ENCODE measurements around the gene GUK1. TPM values are rescaled to one million over a fixed set of nuclear protein-coding genes. Genes with fewer than 3 reads are reported as not detected.

GUK1 gene
- total and polyA plus RNA-seq, 4 donors: 167 to 396 (median 347) TPM

- Histone ChIP-seq H3K36me3 (ENCODE audit: control insufficient read depth, insufficient read depth, low read length) (peaks cover 63% of the 10 kb centered on the region), H3K9me3 (ENCODE audit: control insufficient read depth, insufficient read depth, low read length) (no peaks in the 10 kb centered on the region), H3K27me3 (ENCODE audit: control insufficient read depth, insufficient read depth, low read length) (peaks cover 9% of the 10 kb centered on the region), H3K27ac (ENCODE audit: low read depth, low read length) (no peak overlapping the region), H3K4me3 (ENCODE audit: low read depth, low read length) (no peak overlapping the region), H3K4me1 (ENCODE audit: control insufficient read depth, insufficient read depth, low read length) (peaks cover 43% of the 10 kb centered on the region)
- 86% methylated on average over 17 of the region's 19 CpGs for WGBS (ENCODE audit: insufficient coverage)
- no peak for DNase-seq (ENCODE audit: low read depth in 4 of 6, low spot score in 6 of 6)
Measured at GRCh38 chr1:228152097-228152917, 12.2 kb downstream of the GUK1 start.

- Histone ChIP-seq H3K4me1 (ENCODE audit: control insufficient read depth, insufficient read depth, low read length) (peaks cover 42% of the 10 kb centered on the region), H3K36me3 (ENCODE audit: control insufficient read depth, insufficient read depth, low read length) (peaks cover 58% of the 10 kb centered on the region), H3K9me3 (ENCODE audit: control insufficient read depth, insufficient read depth, low read length) (no peaks in the 10 kb centered on the region), H3K27me3 (ENCODE audit: control insufficient read depth, insufficient read depth, low read length) (peaks cover 13% of the 10 kb centered on the region), H3K27ac (ENCODE audit: low read depth, low read length) (no peak overlapping the region), H3K4me3 (ENCODE audit: low read depth, low read length) (no peak overlapping the region)
- 20% methylated on average over 1 of the region's 3 CpGs for WGBS (ENCODE audit: insufficient coverage)
- no peak for DNase-seq (ENCODE audit: low read depth in 4 of 6, low spot score in 6 of 6)
Measured at GRCh38 chr1:228152918-228153258, 12.8 kb downstream of the GUK1 start.

GRCh38 chr1:228154021-228154669 is 14.1 kb downstream of the GUK1 start:
- Histone ChIP-seq H3K4me3 (ENCODE audit: low read depth, low read length) (no peak overlapping the region), H3K9me3 (ENCODE audit: control insufficient read depth, insufficient read depth, low read length) (no peaks in the 10 kb centered on the region), H3K27me3 (ENCODE audit: control insufficient read depth, insufficient read depth, low read length) (peaks cover 22% of the 10 kb centered on the region), H3K4me1 (ENCODE audit: control insufficient read depth, insufficient read depth, low read length) (peaks cover 32% of the 10 kb centered on the region), H3K27ac (ENCODE audit: low read depth, low read length) (no peak overlapping the region), H3K36me3 (ENCODE audit: control insufficient read depth, insufficient read depth, low read length) (peaks cover 45% of the 10 kb centered on the region)
- WGBS (ENCODE audit: insufficient coverage): no CpG with 5 or more reads among the region's 11 CpGs
- DNase-seq (ENCODE audit: low read depth in 4 of 6, low spot score in 6 of 6): no peak

GRCh38 chr1:228154670-228155571 is 14.8 kb downstream of the GUK1 start:
- no peak overlapping the region for H3K27ac ChIP-seq (ENCODE audit: low read depth, low read length)

GRCh38 chr1:228155596-228156514 is 15.8 kb downstream of the GUK1 start:
- Histone ChIP-seq H3K27ac (ENCODE audit: low read depth, low read length) (no peak overlapping the region), H3K4me1 (ENCODE audit: control insufficient read depth, insufficient read depth, low read length) (peaks cover 17% of the 10 kb centered on the region), H3K27me3 (ENCODE audit: control insufficient read depth, insufficient read depth, low read length) (peaks cover 27% of the 10 kb centered on the region), H3K9me3 (ENCODE audit: control insufficient read depth, insufficient read depth, low read length) (no peaks in the 10 kb centered on the region), H3K4me3 (ENCODE audit: low read depth, low read length) (no peak overlapping the region), H3K36me3 (ENCODE audit: control insufficient read depth, insufficient read depth, low read length) (peaks cover 30% of the 10 kb centered on the region)
- WGBS (ENCODE audit: insufficient coverage): 79% methylated on average over 16 of the region's 16 CpGs
- no peak for DNase-seq (ENCODE audit: low read depth in 4 of 6, low spot score in 6 of 6)

More at GRCh38 chr1:228154670-228155571, 14.8 kb downstream of the GUK1 start:
- H3K4me1 ChIP-seq (ENCODE audit: control insufficient read depth, insufficient read depth, low read length): peaks cover 24% of the 10 kb centered on the region
- 83% methylated on average over 18 of the region's 20 CpGs for WGBS (ENCODE audit: insufficient coverage)
- H3K27me3 ChIP-seq (ENCODE audit: control insufficient read depth, insufficient read depth, low read length): peaks cover 24% of the 10 kb centered on the region
- H3K4me3 ChIP-seq (ENCODE audit: low read depth, low read length): no peak overlapping the region
- H3K9me3 ChIP-seq (ENCODE audit: control insufficient read depth, insufficient read depth, low read length): no peaks in the 10 kb centered on the region
- peaks cover 37% of the 10 kb centered on the region for H3K36me3 ChIP-seq (ENCODE audit: control insufficient read depth, insufficient read depth, low read length)
- DNase-seq (ENCODE audit: low read depth in 4 of 6, low spot score in 6 of 6): no peak

- Histone ChIP-seq H3K4me3 (ENCODE audit: low read depth, low read length) (no peak overlapping the region), H3K27me3 (ENCODE audit: control insufficient read depth, insufficient read depth, low read length) (peaks cover 30% of the 10 kb centered on the region), H3K9me3 (ENCODE audit: control insufficient read depth, insufficient read depth, low read length) (no peaks in the 10 kb centered on the region), H3K36me3 (ENCODE audit: control insufficient read depth, insufficient read depth, low read length) (peaks cover 23% of the 10 kb centered on the region), H3K27ac (ENCODE audit: low read depth, low read length) (no peak overlapping the region), H3K4me1 (ENCODE audit: control insufficient read depth, insufficient read depth, low read length) (peaks cover 10% of the 10 kb centered on the region)
- 81% methylated on average over 9 of the region's 9 CpGs for WGBS (ENCODE audit: insufficient coverage)
- DNase-seq (ENCODE audit: low read depth in 4 of 6, low spot score in 6 of 6): no peak
Measured at GRCh38 chr1:228156515-228156881, 16.4 kb downstream of the GUK1 start.

- 83% methylated on average over 24 of the region's 24 CpGs for WGBS (ENCODE audit: insufficient coverage)
- Histone ChIP-seq H3K9me3 (ENCODE audit: control insufficient read depth, insufficient read depth, low read length) (no peaks in the 10 kb centered on the region), H3K4me1 (ENCODE audit: control insufficient read depth, insufficient read depth, low read length) (peaks cover 7% of the 10 kb centered on the region), H3K27me3 (ENCODE audit: control insufficient read depth, insufficient read depth, low read length) (peaks cover 34% of the 10 kb centered on the region), H3K4me3 (ENCODE audit: low read depth, low read length) (no peak overlapping the region), H3K36me3 (ENCODE audit: control insufficient read depth, insufficient read depth, low read length) (peaks cover 17% of the 10 kb centered on the region), H3K27ac (ENCODE audit: low read depth, low read length) (no peak overlapping the region)
- DNase-seq (ENCODE audit: low read depth in 4 of 6, low spot score in 6 of 6): no peak
Measured at GRCh38 chr1:228156941-228157728, 17.1 kb downstream of the GUK1 start.

GRCh38 chr1:228157729-228158126 is 17.6 kb downstream of the GUK1 start:
- Histone ChIP-seq H3K27ac (ENCODE audit: low read depth, low read length) (no peak overlapping the region), H3K4me3 (ENCODE audit: low read depth, low read length) (no peak overlapping the region), H3K27me3 (ENCODE audit: control insufficient read depth, insufficient read depth, low read length) (peaks cover 34% of the 10 kb centered on the region), H3K4me1 (ENCODE audit: control insufficient read depth, insufficient read depth, low read length) (peaks cover 13% of the 10 kb centered on the region), H3K9me3 (ENCODE audit: control insufficient read depth, insufficient read depth, low read length) (no peaks in the 10 kb centered on the region), H3K36me3 (ENCODE audit: control insufficient read depth, insufficient read depth, low read length) (peaks cover 12% of the 10 kb centered on the region)
- WGBS (ENCODE audit: insufficient coverage): 50% methylated on average over 38 of the region's 43 CpGs
- no peak for DNase-seq (ENCODE audit: low read depth in 4 of 6, low spot score in 6 of 6)
